Lower lobe of right lung (tissue), 2 donors: ENCODE data around the gene DCAF10. TPM values are rescaled to one million over a fixed set of nuclear protein-coding genes. Genes with fewer than 3 reads are reported as not detected.
"Not testable (repeated sequence)": the region's sequence is repeated elsewhere in the genome, so short reads cannot be mapped to it uniquely, and the experiment has no call there.

ENCODE experiments used
- ATAC-seq, 2 donors: fragments of 200-7000 bp; cut with Tn5 transposase; one replicate each; pipeline ENCODE4 v1.9.1; 2020 to 2022; ENCODE audit warnings: mild to moderate bottlenecking in 2 of 2, moderate library complexity in 2 of 2
- DNase-seq: peaks from one replicate; pipeline ENCODE4 v3.0.0-alpha.2; 2020
- H3K27ac ChIP-seq: fragments of 200-600 bp; one replicate; pipeline ENCODE4 v1.8.0; 2022
- H3K27me3 ChIP-seq: fragments of 200-600 bp; one replicate; pipeline ENCODE4 v1.8.0; 2022; ENCODE audit warnings: low read depth
- H3K36me3 ChIP-seq: fragments of 200-600 bp; one replicate; pipeline ENCODE4 v1.8.0; 2022; ENCODE audit warnings: mild to moderate bottlenecking
- H3K4me1 ChIP-seq: fragments of 200-600 bp; one replicate; pipeline ENCODE4 v1.8.0; 2022
- H3K4me3 ChIP-seq: fragments of 200-600 bp; one replicate; pipeline ENCODE4 v1.8.0; 2022; ENCODE audit warnings: mild to moderate bottlenecking
- H3K9me3 ChIP-seq: fragments of 200-600 bp; one replicate; pipeline ENCODE4 v1.8.0; 2022
- intact Hi-C: fragments of 100-400 bp; cut with DNase I; formaldehyde crosslinking; loops from one replicate; pipeline ENCODE4 v1.11.0; 2022
- total RNA-seq: library from RNA; stranded (reverse); fragmentation: NEBNext Ultra II Directional; extraction: Animal tissue kit (Norgen Biotek cat#: 25700); gene quantifications from one replicate; pipeline ENCODE4 v1.2.1, GENCODE V29; 2021
- TF ChIP-seq, protein P1 (sequence below): fragments of 200-600 bp; IDR thresholded peaks from one replicate; pipeline ENCODE4 v1.8.0; 2022; ENCODE audit warnings: antibody characterized with exemption, mild to moderate bottlenecking
- donor health status: DM: no; HTN: yes; CAD: no; lungs with severe emphysema.

The DCAF10 gene
- total RNA-seq, 1 donor from 2014 or later = 24.1 TPM

DNA sequence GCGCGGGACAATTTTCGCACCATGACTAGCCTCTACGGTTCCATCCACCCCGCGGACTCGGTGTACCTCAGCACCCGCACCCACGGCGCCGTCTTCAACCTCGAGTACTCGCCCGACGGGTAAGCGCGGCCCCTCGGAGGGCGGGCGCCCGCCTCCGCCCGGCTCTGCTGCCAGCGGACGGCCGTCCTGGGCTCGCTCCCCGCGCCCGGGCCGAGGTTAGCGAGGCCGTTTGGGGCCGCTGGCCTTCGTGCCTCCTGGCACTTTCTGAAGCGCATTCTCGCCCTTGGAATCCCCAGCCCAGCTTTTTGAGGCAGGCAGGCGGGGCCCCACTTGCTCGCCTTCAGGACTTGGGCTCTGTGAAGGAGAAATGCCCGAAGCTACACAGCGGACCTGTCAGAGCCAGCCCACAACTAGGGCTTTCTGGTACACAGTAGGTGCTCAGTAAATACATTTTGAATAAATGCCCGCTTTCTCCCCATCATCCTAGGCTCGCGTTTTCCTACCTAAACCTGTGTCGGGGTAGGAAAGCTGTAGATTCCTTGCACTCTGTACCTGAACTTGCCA, 772 bp downstream of the DCAF10 start:
- H3K36me3 ChIP-seq = no peaks in the 10 kb centered on the region
- DNase-seq (peak; percentile 69), ATAC-seq (peak; percentile 71 to 88)
- peaks cover 32% of the 10 kb centered on the region for H3K4me1 ChIP-seq
- no peaks in the 10 kb centered on the region for H3K9me3 ChIP-seq
- H3K27ac ChIP-seq = peak overlapping the region; percentile 87
- TF ChIP-seq, protein P1, sequence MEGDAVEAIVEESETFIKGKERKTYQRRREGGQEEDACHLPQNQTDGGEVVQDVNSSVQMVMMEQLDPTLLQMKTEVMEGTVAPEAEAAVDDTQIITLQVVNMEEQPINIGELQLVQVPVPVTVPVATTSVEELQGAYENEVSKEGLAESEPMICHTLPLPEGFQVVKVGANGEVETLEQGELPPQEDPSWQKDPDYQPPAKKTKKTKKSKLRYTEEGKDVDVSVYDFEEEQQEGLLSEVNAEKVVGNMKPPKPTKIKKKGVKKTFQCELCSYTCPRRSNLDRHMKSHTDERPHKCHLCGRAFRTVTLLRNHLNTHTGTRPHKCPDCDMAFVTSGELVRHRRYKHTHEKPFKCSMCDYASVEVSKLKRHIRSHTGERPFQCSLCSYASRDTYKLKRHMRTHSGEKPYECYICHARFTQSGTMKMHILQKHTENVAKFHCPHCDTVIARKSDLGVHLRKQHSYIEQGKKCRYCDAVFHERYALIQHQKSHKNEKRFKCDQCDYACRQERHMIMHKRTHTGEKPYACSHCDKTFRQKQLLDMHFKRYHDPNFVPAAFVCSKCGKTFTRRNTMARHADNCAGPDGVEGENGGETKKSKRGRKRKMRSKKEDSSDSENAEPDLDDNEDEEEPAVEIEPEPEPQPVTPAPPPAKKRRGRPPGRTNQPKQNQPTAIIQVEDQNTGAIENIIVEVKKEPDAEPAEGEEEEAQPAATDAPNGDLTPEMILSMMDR = no peak
- intact Hi-C loops = no loop called here
- no peaks in the 10 kb centered on the region for H3K27me3 ChIP-seq
- H3K4me3 ChIP-seq = peak overlapping the region; percentile 92

DNA sequence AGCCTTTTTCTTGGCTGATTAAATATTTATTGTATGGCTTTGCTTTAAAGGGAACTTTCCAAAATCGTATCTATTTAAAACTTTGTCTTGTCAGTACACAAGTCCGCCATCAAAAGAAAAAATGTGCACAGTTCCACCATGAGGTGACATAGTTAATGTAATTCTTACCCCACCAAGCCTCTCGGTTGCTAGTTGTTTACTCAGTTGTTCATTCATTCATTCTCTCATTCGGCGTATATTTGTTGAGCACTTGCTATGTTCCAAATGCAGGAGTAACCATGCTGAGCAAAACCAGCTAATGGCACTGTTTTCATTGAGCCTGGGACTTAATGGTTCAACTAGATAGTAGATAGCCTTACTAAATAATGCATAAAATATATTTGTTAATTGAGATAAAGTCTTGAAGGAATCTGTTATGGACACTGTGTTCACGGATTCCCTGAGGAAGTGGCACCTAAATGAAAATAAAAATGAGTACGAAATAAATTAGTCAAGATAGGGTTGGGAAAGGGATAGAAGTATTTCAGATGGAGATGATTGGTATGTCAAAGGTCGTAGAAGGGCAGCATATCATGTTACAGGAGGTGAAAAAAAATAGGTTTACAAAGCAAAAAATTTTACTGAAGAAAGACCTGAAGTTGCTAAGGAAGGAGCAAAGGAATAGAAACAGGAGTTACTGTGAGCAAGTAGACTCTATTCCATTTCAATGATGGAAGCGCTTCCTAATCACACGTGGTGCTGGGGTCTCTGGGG, 1.5 kb downstream of the DCAF10 start:
- DNase-seq (no peak), ATAC-seq (no peak)
- Histone ChIP-seq H3K4me1 (peaks cover 32% of the 10 kb centered on the region), H3K4me3 (peak overlapping the region; percentile 92), H3K9me3 (no peaks in the 10 kb centered on the region), H3K27me3 (no peaks in the 10 kb centered on the region), H3K36me3 (no peaks in the 10 kb centered on the region), H3K27ac (no peak overlapping the region)
- intact Hi-C loops = no loop called here
- TF ChIP-seq, protein P1 = no peak

DNA sequence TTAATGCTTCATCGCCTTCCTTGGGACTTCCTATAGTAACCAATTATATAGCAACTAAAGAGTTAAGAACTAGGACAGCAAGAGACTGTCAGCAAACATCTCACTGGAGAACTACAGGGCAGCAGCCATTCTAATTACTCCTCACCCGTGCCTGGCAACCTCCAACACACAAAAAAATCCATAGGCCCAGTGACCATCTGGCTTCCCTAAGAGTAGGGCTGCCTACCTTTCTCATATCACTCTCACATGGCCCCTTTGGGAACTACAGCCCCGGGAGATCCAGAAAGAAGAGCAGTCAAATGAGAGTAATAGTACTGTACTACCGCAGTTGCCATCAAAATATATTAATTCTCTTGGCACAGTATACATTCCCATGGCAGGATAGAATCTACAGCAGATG, 5.7 kb downstream of the DCAF10 start:
- DNase-seq (no peak), ATAC-seq (no peak)
- Histone ChIP-seq H3K36me3 (peaks cover 4% of the 10 kb centered on the region), H3K4me1 (peaks cover 24% of the 10 kb centered on the region), H3K9me3 (no peaks in the 10 kb centered on the region), H3K4me3 (no peak overlapping the region), H3K27ac (no peak overlapping the region), H3K27me3 (no peaks in the 10 kb centered on the region)
- intact Hi-C loops = no loop called here
- TF ChIP-seq, protein P1 = no peak

DNA sequence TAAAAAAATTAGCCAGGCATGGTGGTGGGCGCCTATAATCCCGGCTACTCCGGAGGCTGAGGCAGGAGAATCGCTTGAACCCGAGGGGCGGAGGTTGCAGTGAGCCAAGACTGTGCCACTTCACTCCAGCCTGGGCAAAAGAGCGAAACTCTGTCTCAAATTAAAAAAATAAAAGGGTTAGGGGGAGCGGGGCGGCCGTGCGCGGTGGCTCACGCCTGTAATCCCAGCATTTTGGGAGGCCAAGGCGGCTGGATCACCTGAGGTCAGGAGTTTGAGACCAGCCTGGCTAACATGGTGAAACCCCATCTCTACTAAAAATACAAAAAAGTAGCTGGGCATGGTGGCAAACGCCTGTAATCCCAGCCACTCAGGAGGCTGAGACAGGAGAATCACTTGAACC, 9.1 kb downstream of the DCAF10 start:
- DNase-seq, H3K27ac ChIP-seq, intact Hi-C loops, H3K9me3 ChIP-seq, H3K4me3 ChIP-seq, H3K27me3 ChIP-seq, ATAC-seq, H3K36me3 ChIP-seq, H3K4me1 ChIP-seq: not testable (repeated sequence)

DNA sequence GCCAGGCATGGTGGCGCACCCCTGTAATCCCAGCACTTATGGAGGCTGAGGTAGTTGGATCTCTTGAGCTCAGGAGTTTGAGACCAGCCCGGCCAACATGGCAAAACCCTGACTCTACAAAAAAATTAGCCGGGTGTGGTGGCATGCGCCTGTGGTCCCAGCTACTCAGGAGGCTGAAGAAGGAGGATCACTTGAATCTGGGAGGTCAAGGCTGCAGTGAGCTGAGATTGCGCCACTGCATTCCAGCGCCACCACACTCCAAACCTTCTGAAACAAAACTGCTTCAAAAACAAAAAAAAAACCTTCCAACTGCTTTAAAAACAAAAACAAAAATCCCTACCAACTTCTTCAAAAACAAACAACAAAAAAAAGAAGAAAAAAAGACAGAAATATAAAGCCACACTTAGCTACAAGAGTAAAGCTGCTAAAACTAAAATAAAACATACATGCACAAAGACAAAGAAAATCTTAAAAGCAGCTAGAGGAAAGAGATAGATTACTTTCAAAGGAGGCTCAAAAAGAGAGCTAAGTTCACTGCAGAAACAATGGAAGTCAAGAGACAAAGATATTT, 11.4 kb downstream of the DCAF10 start:
- no peak for DNase-seq
- Histone ChIP-seq H3K36me3 (peaks cover 4% of the 10 kb centered on the region), H3K27me3 (no peaks in the 10 kb centered on the region), H3K9me3 (no peaks in the 10 kb centered on the region), H3K27ac (no peak overlapping the region), H3K4me1 (no peaks in the 10 kb centered on the region), H3K4me3 (no peak overlapping the region)
- TF ChIP-seq, protein P1 = no peak
- intact Hi-C loops = no loop called here
- no peak for ATAC-seq

DNA sequence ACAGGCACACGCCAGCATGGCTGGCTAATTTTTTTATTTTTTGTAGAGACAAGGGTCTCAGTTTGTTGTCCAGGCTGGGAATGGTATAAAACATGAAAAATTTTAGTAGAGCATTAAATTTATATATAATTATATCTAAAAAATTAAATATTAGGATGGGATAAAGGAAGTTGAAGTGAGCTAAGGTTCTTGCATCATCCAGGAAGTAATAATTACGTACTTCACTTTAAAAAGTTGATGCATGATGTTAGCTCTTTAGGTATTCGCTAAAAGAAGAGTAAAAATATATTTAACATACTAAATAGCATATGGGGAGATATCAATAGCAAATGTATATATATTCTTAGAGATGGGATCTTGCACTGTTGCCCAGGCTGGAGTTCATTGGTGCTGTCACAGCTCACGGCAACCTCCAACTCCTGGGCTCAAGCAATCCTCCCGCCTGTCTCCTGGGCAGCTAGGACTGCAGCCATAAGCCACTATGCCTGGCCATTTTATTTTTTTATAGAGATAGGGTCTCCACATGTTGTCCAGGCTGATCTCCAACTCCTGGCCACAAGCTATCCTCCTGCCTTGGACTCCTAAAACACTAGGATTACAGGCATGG, 12.3 kb downstream of the DCAF10 start:
- intact Hi-C loops = no loop called here
- H3K4me1 ChIP-seq = no peaks in the 10 kb centered on the region
- TF ChIP-seq, protein P1 = no peak
- no peak for DNase-seq
- H3K27me3 ChIP-seq = no peaks in the 10 kb centered on the region
- H3K9me3 ChIP-seq = no peaks in the 10 kb centered on the region
- no peak overlapping the region for H3K27ac ChIP-seq
- H3K4me3 ChIP-seq = no peak overlapping the region
- peaks cover under 1% of the 10 kb centered on the region for H3K36me3 ChIP-seq
- ATAC-seq = no peak
